Measurements from ENCODE around the gene NLN.

Gene NLN

DNA sequence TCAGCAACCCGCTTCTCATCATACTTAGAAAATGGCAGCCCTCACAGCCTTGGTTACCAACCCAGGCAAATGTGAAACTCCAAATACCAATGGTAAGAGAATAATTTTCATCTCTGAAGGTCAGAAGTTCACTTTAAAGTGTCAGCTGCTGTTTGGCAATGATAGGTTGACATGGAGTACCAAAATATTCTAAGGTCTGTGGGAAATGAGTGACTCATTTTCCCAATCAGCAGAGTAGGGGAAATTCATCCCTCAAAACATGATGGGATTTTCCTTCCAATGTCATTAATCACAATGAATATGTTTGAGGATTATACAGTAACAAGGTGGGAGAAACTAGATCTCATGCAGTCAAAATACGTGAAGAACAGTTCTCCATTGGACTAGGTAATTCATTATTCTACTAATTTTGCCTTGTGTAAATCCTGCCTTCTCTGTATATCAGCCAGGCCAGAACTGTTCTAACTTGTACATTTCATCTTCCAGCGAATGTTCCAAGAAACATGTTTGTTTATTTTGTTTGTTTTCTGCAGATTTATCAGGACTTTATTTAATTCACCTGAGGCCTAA lies 151.3 kb downstream of the NLN start:
- no peak for DNase-seq (ENCODE audit: low spot score)

DNA sequence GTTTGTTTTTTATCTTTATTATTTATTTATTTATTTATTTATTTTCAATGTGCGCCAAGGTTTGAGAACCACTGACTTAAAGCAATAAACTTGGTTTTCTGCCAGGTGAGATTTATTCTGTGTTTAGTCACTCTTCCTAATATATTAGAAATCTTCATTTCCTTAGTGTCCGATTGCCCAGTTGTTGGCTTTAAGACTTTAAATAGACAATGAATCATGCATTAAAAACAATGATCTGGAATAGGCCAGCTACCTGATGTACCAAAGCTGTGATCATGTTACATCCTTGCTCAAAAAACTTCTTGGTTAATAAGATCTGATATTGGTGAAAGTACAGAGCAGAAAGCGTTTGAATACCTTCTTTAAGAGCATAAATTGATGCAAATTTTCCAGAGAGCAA lies 152.2 kb downstream of the NLN start:
- DNase-seq (ENCODE audit: low spot score) = no peak

DNA sequence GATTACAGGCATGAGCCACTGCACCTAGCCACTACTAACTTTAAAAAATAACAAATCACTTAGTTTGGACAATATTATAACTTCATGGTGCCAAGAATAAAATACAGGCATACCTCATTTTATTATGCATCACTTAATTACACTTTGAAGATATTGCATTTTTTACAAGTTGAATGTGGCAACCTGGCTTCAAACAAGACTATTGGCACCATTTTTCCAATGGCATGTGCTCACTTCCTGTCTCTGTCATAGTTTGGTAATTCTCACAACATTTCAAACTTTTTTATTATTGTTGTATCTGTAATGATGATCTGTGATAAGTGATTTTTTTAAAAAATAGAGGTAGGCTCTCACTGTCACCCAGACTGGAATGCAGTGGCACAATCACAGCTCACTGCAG lies 154.5 kb downstream of the NLN start:
- no peak for DNase-seq (ENCODE audit: low spot score)

DNA sequence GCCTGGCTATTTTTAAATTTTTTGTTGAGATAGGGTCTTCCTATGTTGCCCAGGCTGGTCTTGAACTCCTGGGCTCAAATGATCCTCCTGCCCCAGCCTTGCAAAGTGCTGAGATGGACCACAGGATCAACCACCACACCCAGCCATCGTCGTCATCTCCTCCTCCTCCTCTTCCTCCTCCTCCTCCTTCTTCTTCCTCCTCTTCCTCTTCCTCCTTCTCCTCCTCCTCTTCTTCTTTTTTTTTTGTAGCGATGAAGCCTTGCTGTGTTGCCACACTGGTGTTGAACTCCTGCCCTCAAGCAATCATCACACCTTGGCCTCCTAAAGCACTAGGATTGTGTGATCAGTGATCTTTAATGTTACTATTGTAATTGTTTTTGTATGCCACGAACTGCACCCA lies 155.0 kb downstream of the NLN start:
- DNase-seq (ENCODE audit: low spot score) = no peak

Data from hematopoietic multipotent progenitor cell treated with erythropoietin and hydrocortisone succinate and interleukin-3 and kit ligand, for 17 days (in vitro differentiated cells).